GM10248 (cell line): ENCODE results near the gene TSPEAR.
"Not testable (repeated sequence)": the region's sequence is repeated elsewhere in the genome, so short reads cannot be mapped to it uniquely, and the experiment has no call there.

ENCODE experiments used
- CTCF ChIA-PET: fragments of 300-600 bp; sonication (Branson Sonifier 250); formaldehyde crosslinking; extraction: SDS; loops from one replicate; lab custom pipeline; 2021; ENCODE audit warnings: antibody characterized with exemption; lab: Yijun Ruan, JAX
- POLR2A ChIA-PET: fragments of 350-650 bp; sonication (Branson Sonifier 250); formaldehyde crosslinking; extraction: SDS; loops from one replicate; lab custom pipeline; 2020; ENCODE audit warnings: antibody characterized with exemption; lab: Yijun Ruan, JAX
- DNase-seq: peaks from one replicate; pipeline ENCODE4 v3.0.0; 2012; ENCODE audit errors: extremely low spot score
- CTCF ChIP-seq: IDR thresholded peaks from 2 replicates; pipeline ENCODE4 v1.5.1; 2012; ENCODE audit warnings: mild to moderate bottlenecking, low read depth; ENCODE audit errors: extremely low read depth, missing control alignments, control extremely low read depth

TSPEAR gene

GRCh38 chr21:44650973-44651675 lies 60.2 kb downstream of the TSPEAR start:
- POLR2A ChIA-PET, result no interaction called here
- DNase-seq, result no peak
- TF ChIP-seq CTCF, result no peak
- CTCF ChIA-PET, result no interaction called here

GRCh38 chr21:44650265-44650972 lies 61.0 kb downstream of the TSPEAR start:
- ChIA-PET POLR2A (no interaction called here), CTCF (interaction anchor here (1.4 kb wide), 1 partner anchor 9 kb away, joined by 3 read pairs; no protein-coding TSS in a partner anchor)
- TF ChIP-seq CTCF, result no peak
- DNase-seq, result no peak

- no peak for DNase-seq
- no peak for TF ChIP-seq CTCF
- ChIA-PET POLR2A (interaction anchor here (0.6 kb wide), 1 partner anchor 74 kb away, joined by 3 read pairs; no protein-coding TSS in a partner anchor), CTCF (interaction anchor here (1.4 kb wide), 1 partner anchor 10 kb away, joined by 3 read pairs; no protein-coding TSS in a partner anchor)
These were observed 61.8 kb downstream of the TSPEAR start for GRCh38 chr21:44649521-44650100.

- DNase-seq, result no peak
- ChIA-PET CTCF (interaction anchor here (1.4 kb wide), 1 partner anchor 11 kb away, joined by 3 read pairs; no protein-coding TSS in a partner anchor), POLR2A (no interaction called here)
- no peak for TF ChIP-seq CTCF
These were observed 62.6 kb downstream of the TSPEAR start for GRCh38 chr21:44648557-44649311.

DNA sequence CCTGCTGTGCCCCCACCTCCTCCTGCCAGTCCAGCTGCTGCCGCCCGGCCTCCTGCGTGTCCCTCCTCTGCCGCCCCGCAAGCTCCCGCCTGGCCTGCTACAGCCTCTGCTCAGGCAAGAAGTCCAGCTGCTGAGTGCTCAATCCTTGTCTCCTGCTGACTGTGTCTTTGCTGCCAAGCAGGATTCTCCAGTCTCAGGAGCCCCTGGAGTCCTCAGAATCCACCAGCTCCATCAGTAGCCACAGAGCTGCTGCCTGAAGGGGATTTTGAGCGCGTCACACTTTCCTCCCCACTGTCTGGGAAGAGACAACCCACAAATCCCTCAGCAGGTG lies 64.2 kb downstream of the TSPEAR start:
- no peak for TF ChIP-seq CTCF
- ChIA-PET CTCF (no interaction called here), POLR2A (no interaction called here)
- DNase-seq, result no peak

DNA sequence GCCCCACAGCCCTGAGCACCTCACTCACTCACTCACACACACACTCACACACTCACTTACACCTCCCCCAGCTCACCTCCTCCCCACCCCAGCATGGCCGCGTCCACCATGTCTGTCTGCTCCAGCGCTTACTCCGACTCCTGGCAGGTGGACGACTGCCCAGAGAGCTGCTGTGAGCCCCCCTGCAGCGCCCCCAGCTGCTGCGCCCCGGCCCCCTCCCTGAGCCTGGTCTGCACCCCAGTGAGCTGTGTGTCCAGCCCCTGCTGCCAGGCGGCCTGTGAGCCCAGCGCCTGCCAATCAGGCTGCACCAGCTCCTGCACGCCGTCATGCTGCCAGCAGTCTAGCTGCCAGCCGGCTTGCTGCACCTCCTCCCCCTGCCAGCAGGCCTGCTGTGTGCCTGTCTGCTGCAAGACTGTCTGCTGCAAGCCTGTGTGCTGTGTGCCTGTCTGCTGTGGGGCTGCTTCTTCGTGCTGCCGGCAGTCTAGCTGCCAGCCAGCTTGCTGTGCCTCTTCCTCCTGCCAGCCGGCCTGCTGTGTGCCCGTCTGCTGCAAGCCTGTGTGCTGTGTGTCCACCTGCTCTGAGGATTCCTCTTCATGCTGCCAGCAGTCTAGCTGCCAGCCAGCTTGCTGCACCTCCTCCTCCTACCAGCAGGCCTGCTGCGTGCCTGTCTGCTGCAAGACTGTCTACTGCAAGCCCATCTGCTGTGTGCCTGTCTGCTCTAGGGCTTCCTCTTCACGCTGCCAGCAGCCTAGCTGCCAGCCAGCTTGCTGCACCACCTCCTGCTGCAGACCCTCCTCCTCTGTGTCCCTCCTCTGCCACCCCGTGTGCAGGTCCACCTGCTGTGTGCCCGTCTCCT lies 64.8 kb downstream of the TSPEAR start, which contains the start of gene KRTAP10-11:
KRTAP10-11 (plus strand) TSS at position 49 of the 856 bp plus-strand sequence; CDS start at position 94, 45 bp downstream.
- CTCF ChIA-PET, DNase-seq: not testable (repeated sequence)
- POLR2A ChIA-PET, result interaction anchor here (0.7 kb wide), 1 partner anchor 323 kb away, joined by 5 read pairs; no protein-coding TSS in a partner anchor
